GM23338 (cell line): Measurements from ENCODE around the gene EEF1E1. TPM values are rescaled to one million over a fixed set of nuclear protein-coding genes. Genes with fewer than 3 reads are reported as not detected.

Experiments
- ATAC-seq: fragments of 200-7000 bp; cut with Tn5 transposase; 3 replicates; pipeline ENCODE4 v1.9.1; 2020
- DNase-seq: peaks from one replicate; pipeline ENCODE4 v3.0.0-alpha.2; 2015; ENCODE audit warnings: low spot score
- H2AFZ ChIP-seq: fragments of 200-600 bp; sonication (generic); 2 replicates; pipeline ENCODE4 v1.8.0; 2016; ENCODE audit warnings: antibody characterized with exemption, mild to moderate bottlenecking, moderate library complexity
- H3F3A ChIP-seq: fragments of 200-600 bp; sonication (generic); replicated peaks from 2 replicates; pipeline ENCODE4 v1.8.0; 2017; ENCODE audit warnings: antibody characterized with exemption, mixed run types, low read depth
- H3K27ac ChIP-seq: fragments of 200-600 bp; sonication (generic); 2 replicates; pipeline ENCODE4 v1.6.1; 2016; ENCODE audit warnings: low read depth
- H3K27me3 ChIP-seq: fragments of 200-600 bp; sonication (generic); 2 replicates; pipeline ENCODE4 v1.8.0; 2016; ENCODE audit warnings: mild to moderate bottlenecking, mixed run types, moderate library complexity; ENCODE audit not compliant: insufficient read depth
- H3K36me3 ChIP-seq: fragments of 200-600 bp; sonication (generic); 2 replicates; pipeline ENCODE4 v1.8.0; 2016; ENCODE audit warnings: mild to moderate bottlenecking; ENCODE audit not compliant: insufficient read depth
- H3K4me1 ChIP-seq: fragments of 200-600 bp; sonication (generic); 2 replicates; pipeline ENCODE4 v1.8.0; 2016; ENCODE audit warnings: mild to moderate bottlenecking, moderate library complexity; ENCODE audit not compliant: insufficient read depth
- H3K4me2 ChIP-seq: fragments of 200-600 bp; sonication (generic); 2 replicates; pipeline ENCODE4 v1.7.1; 2017; ENCODE audit warnings: mixed run types
- H3K4me3 ChIP-seq: fragments of 200-600 bp; sonication (generic); 2 replicates; pipeline ENCODE4 v1.6.1; 2016; ENCODE audit warnings: mixed run types
- H3K79me2 ChIP-seq: fragments of 200-600 bp; sonication (generic); replicated peaks from 2 replicates; pipeline ENCODE4 v1.8.0; 2017; ENCODE audit warnings: mild to moderate bottlenecking; ENCODE audit not compliant: insufficient read depth
- H3K9me2 ChIP-seq: fragments of 200-600 bp; sonication (generic); 2 replicates; pipeline ENCODE4 v1.8.0; 2017; ENCODE audit not compliant: insufficient read depth
- H4K20me1 ChIP-seq: fragments of 200-600 bp; sonication (generic); replicated peaks from 2 replicates; pipeline ENCODE4 v1.8.0; 2017; ENCODE audit warnings: mild to moderate bottlenecking; ENCODE audit not compliant: insufficient read depth
- H3K27ac Mint-ChIP-seq: 2 replicates; pipeline ENCODE4 v1.8.0; 2020; ENCODE audit warnings: inconsistent platforms, mild to moderate bottlenecking, moderate library complexity, mixed read lengths
- H3K27me3 Mint-ChIP-seq: 3 replicates; pipeline ENCODE4 v1.8.0; 2022; ENCODE audit warnings: low read depth, mild to moderate bottlenecking, moderate library complexity, mixed read lengths, inconsistent platforms; ENCODE audit not compliant: insufficient read depth, poor library complexity
- H3K36me3 Mint-ChIP-seq: 3 replicates; pipeline ENCODE4 v1.8.0; 2021; ENCODE audit warnings: low read depth, mild to moderate bottlenecking, inconsistent platforms, moderate library complexity, mixed read lengths
- H3K4me1 Mint-ChIP-seq: 3 replicates; pipeline ENCODE4 v1.8.0; 2020; ENCODE audit warnings: mild to moderate bottlenecking, inconsistent platforms, mixed read lengths
- H3K4me3 Mint-ChIP-seq: 3 replicates; pipeline ENCODE4 v1.8.0; 2021; ENCODE audit warnings: moderate library complexity, mild to moderate bottlenecking, inconsistent platforms, mixed read lengths
- H3K9me3 Mint-ChIP-seq: 3 replicates; pipeline ENCODE4 v1.8.0; 2020; ENCODE audit warnings: moderate library complexity, mild to moderate bottlenecking, inconsistent platforms, mixed read lengths
- CREB1 ChIP-seq: fragments of 250-450 bp; sonication (Bioruptor Pico); IDR thresholded peaks from 2 replicates; pipeline ENCODE4 v1.5.0; 2020; ENCODE audit warnings: low read depth, mild to moderate bottlenecking, moderate library complexity
- EZH2 ChIP-seq: fragments of 200-600 bp; sonication (generic); IDR thresholded peaks from one replicate; pipeline ENCODE4 v1.8.0; 2017; ENCODE audit warnings: antibody characterized with exemption, mild to moderate bottlenecking, low read depth; ENCODE audit not compliant: unreplicated experiment
- EZH2phosphoT487 ChIP-seq: fragments of 200-600 bp; sonication (generic); IDR thresholded peaks from one replicate; pipeline ENCODE4 v1.8.1; 2018; ENCODE audit warnings: antibody characterized with exemption; ENCODE audit not compliant: unreplicated experiment
- NANOG ChIP-seq: IDR thresholded peaks from 2 replicates; pipeline ENCODE4 v1.6.1; 2016; ENCODE audit warnings: antibody characterized with exemption, borderline replicate concordance
- POLR2AphosphoS5 ChIP-seq: IDR thresholded peaks from 2 replicates; pipeline ENCODE4 v1.6.1; 2016; ENCODE audit warnings: antibody characterized with exemption, low read depth
- STAT1 ChIP-seq: IDR thresholded peaks from one replicate; pipeline ENCODE4 v1.6.1; 2016; ENCODE audit warnings: antibody characterized with exemption; ENCODE audit not compliant: unreplicated experiment
- ZNF114 ChIP-seq: fragments of 250-450 bp; sonication (Bioruptor Pico); IDR thresholded peaks from 2 replicates; pipeline ENCODE4 v1.5.0; 2020; ENCODE audit warnings: mild to moderate bottlenecking, moderate library complexity
- ZNF331 ChIP-seq: fragments of 250-450 bp; sonication (Bioruptor Pico); IDR thresholded peaks from 2 replicates; pipeline ENCODE4 v1.5.0; 2020; ENCODE audit warnings: low read depth, mild to moderate bottlenecking, moderate library complexity
- polyA plus RNA-seq: library from polyadenylated mRNA; unstranded; fragments of >200 nt; fragmentation: Nextera tagmentation; extraction: Ambion mirVana; gene quantifications from 2 replicates; pipeline ENCODE4 v1.2.1, GENCODE V29; 2016
- total RNA-seq: library from RNA; depleted of rRNA; stranded (reverse); fragments of >200 nt; shearing (Covaris generic); gene quantifications from 2 replicates; pipeline ENCODE4 v1.2.3, GENCODE V29; 2014
- TF ChIP-seq, protein P1 (sequence below): fragments of 250-450 bp; sonication (Bioruptor Pico); IDR thresholded peaks from 2 replicates; pipeline ENCODE4 v1.5.0; 2020; ENCODE audit warnings: mild to moderate bottlenecking, moderate library complexity
- TF ChIP-seq, protein P2 (sequence below): IDR thresholded peaks from 2 replicates; pipeline ENCODE4 v1.6.1; 2016; ENCODE audit warnings: antibody characterized with exemption
- TF ChIP-seq, protein P3 (sequence below), 2 experiments: fragments of 200-600 bp in 1 of 2; sonication (generic) in 1 of 2; conservative IDR thresholded peaks; 2 replicates each; pipeline versions ENCODE4 v1.5.1 to v1.6.1; 2016 to 2017; ENCODE audit warnings: antibody characterized with exemption in 2 of 2, low read depth in 2 of 2, mild to moderate bottlenecking in 2 of 2, moderate library complexity in 1 of 2

EEF1E1 gene
- total and polyA plus RNA-seq, 2 experiments from 2014 or later = 298 to 317 TPM

DNA sequence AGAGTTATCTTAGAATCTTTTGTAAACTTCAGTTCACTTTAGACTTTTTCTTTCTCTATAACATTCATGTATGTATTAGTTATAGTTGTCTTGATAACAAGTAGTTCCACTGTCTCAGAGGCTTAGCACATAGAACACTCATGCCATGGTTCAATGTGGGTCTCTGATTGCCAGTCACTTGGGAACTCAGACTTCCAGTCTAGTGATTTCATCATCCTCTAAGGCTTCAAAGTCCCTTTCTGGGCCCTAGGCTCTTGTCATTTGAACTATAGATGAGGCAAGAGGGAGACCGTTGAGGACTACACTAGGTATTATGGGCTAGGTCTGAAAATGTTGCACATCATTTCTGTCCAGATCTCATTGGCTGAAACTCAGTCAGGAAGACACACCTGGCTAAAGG is 8.4 kb upstream of the EEF1E1 start:
- no peak overlapping the region for H3K27ac Mint-ChIP-seq
- Histone ChIP-seq H3K9me2 (no peaks in the 10 kb centered on the region; the same call in 1 of the 2 replicates), H3K4me1 (no peaks in the 10 kb centered on the region), H3K36me3 (no peaks in the 10 kb centered on the region), H2AFZ (no peak overlapping the region), H3K27ac (no peak overlapping the region), H3K4me3 (no peak overlapping the region), H3F3A (no peaks in the 10 kb centered on the region), H3K4me2 (no peak overlapping the region), H3K27me3 (no peaks in the 10 kb centered on the region), H4K20me1 (no peaks in the 10 kb centered on the region), H3K79me2 (no peaks in the 10 kb centered on the region)
- H3K9me3 Mint-ChIP-seq = no peaks in the 10 kb centered on the region; the same call in 2 of the 3 replicates
- TF ChIP-seq ZNF114 (CRISPR knock-in tag) (no peak), ZNF331 (CRISPR knock-in tag) (no peak)
- H3K4me3 Mint-ChIP-seq = no peak overlapping the region
- no peak for DNase-seq
- no peaks in the 10 kb centered on the region; the same call in 1 of the 3 replicates for H3K4me1 Mint-ChIP-seq
- ATAC-seq = no peak
- peaks cover 1% of the 10 kb centered on the region for H3K27me3 Mint-ChIP-seq
- no peaks in the 10 kb centered on the region for H3K36me3 Mint-ChIP-seq

DNA sequence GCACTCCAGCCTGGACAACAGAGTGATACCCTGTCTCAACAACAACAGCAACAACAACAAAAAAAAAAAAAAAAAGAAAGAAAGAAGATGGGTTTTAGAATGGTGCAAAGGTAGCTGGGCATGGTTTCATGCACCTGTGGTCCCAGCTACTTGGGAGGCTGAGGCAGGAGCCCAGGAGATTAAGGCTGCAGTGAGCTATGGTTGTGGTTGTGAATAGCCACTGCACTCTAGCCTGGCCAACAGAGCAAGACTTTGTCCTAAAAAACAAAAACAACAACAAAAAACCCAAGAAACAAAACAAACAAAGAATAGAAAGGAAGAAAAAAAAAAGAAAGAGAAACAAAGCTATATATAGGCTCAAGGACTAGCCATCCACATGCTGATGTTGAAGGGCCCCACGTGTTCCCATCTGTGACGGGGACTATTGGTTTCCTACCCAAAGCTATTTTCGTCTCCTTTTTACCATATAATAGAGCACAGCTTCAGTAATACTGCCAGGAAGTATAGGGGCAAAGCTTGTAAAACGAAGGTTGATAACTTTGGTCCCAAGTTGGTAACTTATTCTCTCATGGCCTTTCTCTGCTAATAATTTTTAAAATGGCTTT is 7.9 kb upstream of the EEF1E1 start:
- no peaks in the 10 kb centered on the region; the same call in 1 of the 2 replicates for H3K9me2 ChIP-seq
- no peak overlapping the region for H3K27ac Mint-ChIP-seq
- H3K4me2 ChIP-seq = no peak overlapping the region
- H3K36me3 Mint-ChIP-seq = no peaks in the 10 kb centered on the region
- H3K79me2 ChIP-seq = no peaks in the 10 kb centered on the region
- H3K4me3 ChIP-seq = no peak overlapping the region
- H3K9me3 Mint-ChIP-seq = no peaks in the 10 kb centered on the region; the same call in 2 of the 3 replicates
- H3K27me3 ChIP-seq = no peaks in the 10 kb centered on the region
- H3K27ac ChIP-seq = no peak overlapping the region
- peaks cover 1% of the 10 kb centered on the region for H3K27me3 Mint-ChIP-seq
- H3K4me1 ChIP-seq = no peaks in the 10 kb centered on the region
- H2AFZ ChIP-seq = no peak overlapping the region
- H4K20me1 ChIP-seq = no peaks in the 10 kb centered on the region
- H3K36me3 ChIP-seq = no peaks in the 10 kb centered on the region
- no peak overlapping the region for H3K4me3 Mint-ChIP-seq
- no peaks in the 10 kb centered on the region for H3F3A ChIP-seq
- H3K4me1 Mint-ChIP-seq = no peaks in the 10 kb centered on the region; the same call in 1 of the 3 replicates
- DNase-seq = no peak
- no peak for ATAC-seq
- no peak for TF ChIP-seq STAT1
- TF ChIP-seq EZH2 = no peak
- TF ChIP-seq, protein P1, sequence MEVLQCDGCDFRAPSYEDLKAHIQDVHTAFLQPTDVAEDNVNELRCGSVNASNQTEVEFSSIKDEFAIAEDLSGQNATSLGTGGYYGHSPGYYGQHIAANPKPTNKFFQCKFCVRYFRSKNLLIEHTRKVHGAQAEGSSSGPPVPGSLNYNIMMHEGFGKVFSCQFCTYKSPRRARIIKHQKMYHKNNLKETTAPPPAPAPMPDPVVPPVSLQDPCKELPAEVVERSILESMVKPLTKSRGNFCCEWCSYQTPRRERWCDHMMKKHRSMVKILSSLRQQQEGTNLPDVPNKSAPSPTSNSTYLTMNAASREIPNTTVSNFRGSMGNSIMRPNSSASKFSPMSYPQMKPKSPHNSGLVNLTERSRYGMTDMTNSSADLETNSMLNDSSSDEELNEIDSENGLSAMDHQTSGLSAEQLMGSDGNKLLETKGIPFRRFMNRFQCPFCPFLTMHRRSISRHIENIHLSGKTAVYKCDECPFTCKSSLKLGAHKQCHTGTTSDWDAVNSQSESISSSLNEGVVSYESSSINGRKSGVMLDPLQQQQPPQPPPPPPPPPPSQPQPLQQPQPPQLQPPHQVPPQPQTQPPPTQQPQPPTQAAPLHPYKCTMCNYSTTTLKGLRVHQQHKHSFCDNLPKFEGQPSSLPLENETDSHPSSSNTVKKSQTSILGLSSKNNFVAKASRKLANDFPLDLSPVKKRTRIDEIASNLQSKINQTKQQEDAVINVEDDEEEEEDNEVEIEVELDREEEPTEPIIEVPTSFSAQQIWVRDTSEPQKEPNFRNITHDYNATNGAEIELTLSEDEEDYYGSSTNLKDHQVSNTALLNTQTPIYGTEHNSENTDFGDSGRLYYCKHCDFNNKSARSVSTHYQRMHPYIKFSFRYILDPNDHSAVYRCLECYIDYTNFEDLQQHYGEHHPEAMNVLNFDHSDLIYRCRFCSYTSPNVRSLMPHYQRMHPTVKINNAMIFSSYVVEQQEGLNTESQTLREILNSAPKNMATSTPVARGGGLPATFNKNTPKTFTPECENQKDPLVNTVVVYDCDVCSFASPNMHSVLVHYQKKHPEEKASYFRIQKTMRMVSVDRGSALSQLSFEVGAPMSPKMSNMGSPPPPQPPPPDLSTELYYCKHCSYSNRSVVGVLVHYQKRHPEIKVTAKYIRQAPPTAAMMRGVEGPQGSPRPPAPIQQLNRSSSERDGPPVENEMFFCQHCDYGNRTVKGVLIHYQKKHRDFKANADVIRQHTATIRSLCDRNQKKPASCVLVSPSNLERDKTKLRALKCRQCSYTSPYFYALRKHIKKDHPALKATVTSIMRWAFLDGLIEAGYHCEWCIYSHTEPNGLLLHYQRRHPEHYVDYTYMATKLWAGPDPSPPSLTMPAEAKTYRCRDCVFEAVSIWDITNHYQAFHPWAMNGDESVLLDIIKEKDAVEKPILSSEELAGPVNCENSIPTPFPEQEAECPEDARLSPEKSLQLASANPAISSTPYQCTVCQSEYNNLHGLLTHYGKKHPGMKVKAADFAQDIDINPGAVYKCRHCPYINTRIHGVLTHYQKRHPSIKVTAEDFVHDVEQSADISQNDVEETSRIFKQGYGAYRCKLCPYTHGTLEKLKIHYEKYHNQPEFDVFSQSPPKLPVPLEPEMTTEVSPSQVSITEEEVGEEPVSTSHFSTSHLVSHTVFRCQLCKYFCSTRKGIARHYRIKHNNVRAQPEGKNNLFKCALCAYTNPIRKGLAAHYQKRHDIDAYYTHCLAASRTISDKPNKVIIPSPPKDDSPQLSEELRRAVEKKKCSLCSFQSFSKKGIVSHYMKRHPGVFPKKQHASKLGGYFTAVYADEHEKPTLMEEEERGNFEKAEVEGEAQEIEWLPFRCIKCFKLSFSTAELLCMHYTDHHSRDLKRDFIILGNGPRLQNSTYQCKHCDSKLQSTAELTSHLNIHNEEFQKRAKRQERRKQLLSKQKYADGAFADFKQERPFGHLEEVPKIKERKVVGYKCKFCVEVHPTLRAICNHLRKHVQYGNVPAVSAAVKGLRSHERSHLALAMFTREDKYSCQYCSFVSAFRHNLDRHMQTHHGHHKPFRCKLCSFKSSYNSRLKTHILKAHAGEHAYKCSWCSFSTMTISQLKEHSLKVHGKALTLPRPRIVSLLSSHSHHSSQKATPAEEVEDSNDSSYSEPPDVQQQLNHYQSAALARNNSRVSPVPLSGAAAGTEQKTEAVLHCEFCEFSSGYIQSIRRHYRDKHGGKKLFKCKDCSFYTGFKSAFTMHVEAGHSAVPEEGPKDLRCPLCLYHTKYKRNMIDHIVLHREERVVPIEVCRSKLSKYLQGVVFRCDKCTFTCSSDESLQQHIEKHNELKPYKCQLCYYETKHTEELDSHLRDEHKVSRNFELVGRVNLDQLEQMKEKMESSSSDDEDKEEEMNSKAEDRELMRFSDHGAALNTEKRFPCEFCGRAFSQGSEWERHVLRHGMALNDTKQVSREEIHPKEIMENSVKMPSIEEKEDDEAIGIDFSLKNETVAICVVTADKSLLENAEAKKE (CRISPR knock-in tag) = no peak
- no peak for TF ChIP-seq NANOG
- no peak for TF ChIP-seq POLR2AphosphoS5
- TF ChIP-seq EZH2phosphoT487 = no peak
- no peak for TF ChIP-seq CREB1
- no peak for TF ChIP-seq ZNF114 (CRISPR knock-in tag)
- TF ChIP-seq, protein P2, sequence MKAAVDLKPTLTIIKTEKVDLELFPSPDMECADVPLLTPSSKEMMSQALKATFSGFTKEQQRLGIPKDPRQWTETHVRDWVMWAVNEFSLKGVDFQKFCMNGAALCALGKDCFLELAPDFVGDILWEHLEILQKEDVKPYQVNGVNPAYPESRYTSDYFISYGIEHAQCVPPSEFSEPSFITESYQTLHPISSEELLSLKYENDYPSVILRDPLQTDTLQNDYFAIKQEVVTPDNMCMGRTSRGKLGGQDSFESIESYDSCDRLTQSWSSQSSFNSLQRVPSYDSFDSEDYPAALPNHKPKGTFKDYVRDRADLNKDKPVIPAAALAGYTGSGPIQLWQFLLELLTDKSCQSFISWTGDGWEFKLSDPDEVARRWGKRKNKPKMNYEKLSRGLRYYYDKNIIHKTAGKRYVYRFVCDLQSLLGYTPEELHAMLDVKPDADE = no peak
- TF ChIP-seq, protein P3, sequence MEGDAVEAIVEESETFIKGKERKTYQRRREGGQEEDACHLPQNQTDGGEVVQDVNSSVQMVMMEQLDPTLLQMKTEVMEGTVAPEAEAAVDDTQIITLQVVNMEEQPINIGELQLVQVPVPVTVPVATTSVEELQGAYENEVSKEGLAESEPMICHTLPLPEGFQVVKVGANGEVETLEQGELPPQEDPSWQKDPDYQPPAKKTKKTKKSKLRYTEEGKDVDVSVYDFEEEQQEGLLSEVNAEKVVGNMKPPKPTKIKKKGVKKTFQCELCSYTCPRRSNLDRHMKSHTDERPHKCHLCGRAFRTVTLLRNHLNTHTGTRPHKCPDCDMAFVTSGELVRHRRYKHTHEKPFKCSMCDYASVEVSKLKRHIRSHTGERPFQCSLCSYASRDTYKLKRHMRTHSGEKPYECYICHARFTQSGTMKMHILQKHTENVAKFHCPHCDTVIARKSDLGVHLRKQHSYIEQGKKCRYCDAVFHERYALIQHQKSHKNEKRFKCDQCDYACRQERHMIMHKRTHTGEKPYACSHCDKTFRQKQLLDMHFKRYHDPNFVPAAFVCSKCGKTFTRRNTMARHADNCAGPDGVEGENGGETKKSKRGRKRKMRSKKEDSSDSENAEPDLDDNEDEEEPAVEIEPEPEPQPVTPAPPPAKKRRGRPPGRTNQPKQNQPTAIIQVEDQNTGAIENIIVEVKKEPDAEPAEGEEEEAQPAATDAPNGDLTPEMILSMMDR (conservative IDR thresholded peaks at IDR 0.05; ENCODE audit: low read depth in 2 of 2) = no peak
